Activated T-helper 1 cell treated with anti-CD3 and anti-CD28 coated beads, Interleukin-12 subunit alpha, Interleukin-12 subunit beta, Interleukin-2, Interleukin-4 antibody, amounts not matched to agents 30 ng/mL and 10 ng/mL and 1 ng/mL, durations not matched to agents 14 hours and 24 hours and 36 hours (primary cell): ENCODE data around the gene NEK11. TPM values are rescaled to one million over a fixed set of nuclear protein-coding genes. Genes with fewer than 3 reads are reported as not detected.

Source experiments
- DNase-seq: peaks from one replicate; pipeline ENCODE4 v3.0.0; 2021; ENCODE audit warnings: low spot score
- H3K27ac Mint-ChIP-seq: one replicate; pipeline ENCODE4 v1.8.0; 2021; ENCODE audit warnings: mild to moderate bottlenecking, mixed read lengths
- H3K27me3 Mint-ChIP-seq: one replicate; pipeline ENCODE4 v1.8.0; 2022; ENCODE audit warnings: mild to moderate bottlenecking, moderate library complexity, mixed read lengths; ENCODE audit not compliant: insufficient read depth
- H3K36me3 Mint-ChIP-seq: one replicate; pipeline ENCODE4 v1.8.0; 2021; ENCODE audit warnings: low read depth, mixed read lengths
- H3K4me1 Mint-ChIP-seq: one replicate; pipeline ENCODE4 v1.8.0; 2021; ENCODE audit warnings: low read depth, mixed read lengths
- H3K4me3 Mint-ChIP-seq: one replicate; pipeline ENCODE4 v1.8.0; 2021; ENCODE audit warnings: mild to moderate bottlenecking, moderate library complexity, mixed read lengths
- H3K9me3 Mint-ChIP-seq: one replicate; pipeline ENCODE4 v1.8.0; 2021; ENCODE audit warnings: mixed read lengths
- intact Hi-C: fragments of 100-400 bp; cut with micrococcal nuclease; formaldehyde crosslinking; loops from one replicate; pipeline ENCODE4 v1.15.1; 2024
- total RNA-seq: library from RNA; stranded (reverse); gene quantifications from 2 replicates; pipeline ENCODE4 v1.2.3, GENCODE V29; 2022

NEK11 gene, protein sequence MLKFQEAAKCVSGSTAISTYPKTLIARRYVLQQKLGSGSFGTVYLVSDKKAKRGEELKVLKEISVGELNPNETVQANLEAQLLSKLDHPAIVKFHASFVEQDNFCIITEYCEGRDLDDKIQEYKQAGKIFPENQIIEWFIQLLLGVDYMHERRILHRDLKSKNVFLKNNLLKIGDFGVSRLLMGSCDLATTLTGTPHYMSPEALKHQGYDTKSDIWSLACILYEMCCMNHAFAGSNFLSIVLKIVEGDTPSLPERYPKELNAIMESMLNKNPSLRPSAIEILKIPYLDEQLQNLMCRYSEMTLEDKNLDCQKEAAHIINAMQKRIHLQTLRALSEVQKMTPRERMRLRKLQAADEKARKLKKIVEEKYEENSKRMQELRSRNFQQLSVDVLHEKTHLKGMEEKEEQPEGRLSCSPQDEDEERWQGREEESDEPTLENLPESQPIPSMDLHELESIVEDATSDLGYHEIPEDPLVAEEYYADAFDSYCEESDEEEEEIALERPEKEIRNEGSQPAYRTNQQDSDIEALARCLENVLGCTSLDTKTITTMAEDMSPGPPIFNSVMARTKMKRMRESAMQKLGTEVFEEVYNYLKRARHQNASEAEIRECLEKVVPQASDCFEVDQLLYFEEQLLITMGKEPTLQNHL
- 0.51 and 1.2 TPM in 2 replicates for total RNA-seq

GRCh38 chr3:131026321-131027151 lies at the start of gene NEK11, which contains the start of gene ASTE1:
Gene NEK11 (plus strand): TSS chr3:131026877. CDS start chr3:131029709, 2,832 bp downstream.
Gene ASTE1 (minus strand): TSS chr3:131026825. CDS start chr3:131025306, 1,519 bp downstream.
- intact Hi-C loops, result loop anchor here (1.0 to 5.0 kb wide), 8 partner anchors 16 to 1391 kb away; partner anchors contain the start of genes DNAJC13, NUDT16 and PIK3R4
- H3K27ac Mint-ChIP-seq, result peak within 1 kb of the TSS; percentile 94
- no peaks in the 10 kb centered on the region for H3K27me3 Mint-ChIP-seq
- peak; percentile 88 for DNase-seq
- no peaks in the 10 kb centered on the region for H3K9me3 Mint-ChIP-seq
- H3K4me3 Mint-ChIP-seq, result peak within 1 kb of the TSS; percentile 91
- peaks cover 47% of the 10 kb centered on the region for H3K4me1 Mint-ChIP-seq
- peaks cover 20% of the 10 kb centered on the region for H3K36me3 Mint-ChIP-seq

GRCh38 chr3:130979117-130979516 lies 47.6 kb upstream of the NEK11 start:
- Mint-ChIP-seq H3K27ac (no peak overlapping the region), H3K36me3 (peaks cover 25% of the 10 kb centered on the region)
- intact Hi-C loops, result no loop called here

DNA sequence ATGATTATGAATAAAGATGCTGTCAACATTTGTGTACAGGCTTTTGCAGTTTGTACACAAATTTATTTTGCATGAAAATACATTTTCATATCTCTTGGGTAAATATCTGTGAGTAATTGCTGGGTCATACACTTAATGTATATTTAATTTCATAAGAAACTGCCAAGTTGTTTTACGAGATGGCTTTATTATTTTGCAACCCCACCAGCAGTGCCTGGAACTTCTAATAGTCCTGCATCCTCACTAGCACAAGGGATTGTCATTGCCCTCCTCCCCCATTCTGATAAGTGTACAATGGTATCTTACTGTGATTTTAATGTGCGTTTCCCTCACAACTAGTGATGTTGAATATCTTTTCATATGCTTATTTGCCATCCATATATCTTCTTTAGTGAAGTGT lies 45.2 kb upstream of the NEK11 start:
- Mint-ChIP-seq H3K36me3 (peaks cover 22% of the 10 kb centered on the region), H3K4me3 (no peak overlapping the region), H3K4me1 (no peaks in the 10 kb centered on the region)

More at GRCh38 chr3:130979117-130979516, 47.6 kb upstream of the NEK11 start:
- Mint-ChIP-seq H3K4me1 (no peaks in the 10 kb centered on the region), H3K4me3 (no peak overlapping the region), H3K9me3 (no peaks in the 10 kb centered on the region), H3K27me3 (no peaks in the 10 kb centered on the region)
- no peak for DNase-seq

GRCh38 chr3:130990282-130990681 lies 36.4 kb upstream of the NEK11 start:
- H3K27ac Mint-ChIP-seq, result no peak overlapping the region
- no peak overlapping the region for H3K4me3 Mint-ChIP-seq
- DNase-seq, result no peak
- H3K4me1 Mint-ChIP-seq, result no peaks in the 10 kb centered on the region
- H3K36me3 Mint-ChIP-seq, result peaks cover 23% of the 10 kb centered on the region
- peaks cover 3% of the 10 kb centered on the region for H3K9me3 Mint-ChIP-seq
- intact Hi-C loops, result no loop called here
- no peaks in the 10 kb centered on the region for H3K27me3 Mint-ChIP-seq

More for the DNA sequence above, 45.2 kb upstream of the NEK11 start:
- Mint-ChIP-seq H3K9me3 (no peaks in the 10 kb centered on the region), H3K27ac (no peak overlapping the region), H3K27me3 (no peaks in the 10 kb centered on the region)
- DNase-seq, result no peak
- intact Hi-C loops, result no loop called here

DNA sequence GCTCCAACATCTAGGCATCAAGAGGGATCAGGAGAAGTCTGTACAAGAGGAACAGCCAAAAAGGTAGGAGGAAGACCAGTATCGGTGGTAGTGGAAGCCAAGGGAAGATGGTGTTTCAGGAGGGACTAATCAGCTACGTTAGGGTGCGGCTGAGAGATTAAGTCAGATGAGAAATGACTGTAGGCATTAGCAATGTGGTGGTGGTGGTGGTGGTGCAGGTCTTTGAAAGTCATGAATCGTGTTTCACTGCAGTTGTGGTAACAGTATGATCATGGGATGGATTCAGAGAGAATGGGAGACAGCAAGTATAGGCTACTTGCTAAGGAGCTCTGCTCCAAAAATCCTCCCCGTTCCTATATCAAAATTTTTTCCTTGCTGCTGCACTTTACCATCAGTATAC lies 35.6 kb upstream of the NEK11 start:
- Mint-ChIP-seq H3K27ac (no peak overlapping the region), H3K9me3 (peaks cover 3% of the 10 kb centered on the region), H3K36me3 (peaks cover 19% of the 10 kb centered on the region), H3K27me3 (no peaks in the 10 kb centered on the region), H3K4me1 (no peaks in the 10 kb centered on the region), H3K4me3 (no peak overlapping the region)
- intact Hi-C loops, result no loop called here
- no peak for DNase-seq

GRCh38 chr3:130992344-130992743 lies 34.3 kb upstream of the NEK11 start:
- H3K4me3 Mint-ChIP-seq, result no peak overlapping the region
- H3K27me3 Mint-ChIP-seq, result no peaks in the 10 kb centered on the region
- peaks cover 3% of the 10 kb centered on the region for H3K9me3 Mint-ChIP-seq
- DNase-seq, result no peak
- no peaks in the 10 kb centered on the region for H3K4me1 Mint-ChIP-seq
- no peak overlapping the region for H3K27ac Mint-ChIP-seq
- intact Hi-C loops, result no loop called here
- peaks cover 22% of the 10 kb centered on the region for H3K36me3 Mint-ChIP-seq

GRCh38 chr3:130997289-130997688 lies 29.4 kb upstream of the NEK11 start:
- no peak for DNase-seq
- no peak overlapping the region for H3K4me3 Mint-ChIP-seq
- H3K4me1 Mint-ChIP-seq, result no peaks in the 10 kb centered on the region
- intact Hi-C loops, result no loop called here
- H3K27me3 Mint-ChIP-seq, result no peaks in the 10 kb centered on the region
- no peak overlapping the region for H3K27ac Mint-ChIP-seq
- H3K36me3 Mint-ChIP-seq, result peaks cover 15% of the 10 kb centered on the region
- H3K9me3 Mint-ChIP-seq, result no peaks in the 10 kb centered on the region

GRCh38 chr3:131001071-131001470 lies 25.6 kb upstream of the NEK11 start:
- H3K4me1 Mint-ChIP-seq, result peaks cover 29% of the 10 kb centered on the region

DNA sequence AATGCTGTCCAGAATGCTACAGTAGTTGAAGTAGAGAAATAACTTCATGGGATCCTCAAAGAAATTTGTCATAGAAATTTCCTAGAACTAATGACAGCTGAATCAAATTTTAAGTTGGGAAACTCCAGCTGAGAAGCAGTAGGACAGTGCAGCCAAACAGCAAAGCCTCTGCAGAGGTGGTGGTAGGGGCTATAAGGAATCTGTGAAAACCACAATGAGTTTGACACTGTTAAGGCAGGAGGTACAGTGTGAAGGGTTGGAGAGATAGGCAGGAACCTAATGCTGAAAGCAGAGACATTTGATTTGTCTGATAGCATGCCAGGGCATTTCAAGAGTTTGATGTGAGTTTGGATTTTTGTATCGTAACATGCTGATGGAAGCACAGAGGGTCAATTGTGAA lies 22.1 kb upstream of the NEK11 start:
- no peak overlapping the region for H3K4me3 Mint-ChIP-seq
- no peaks in the 10 kb centered on the region for H3K9me3 Mint-ChIP-seq
- intact Hi-C loops, result loop anchor here (2.0 kb wide), 1 partner anchor 14 kb away; no protein-coding TSS in a partner anchor
- H3K27ac Mint-ChIP-seq, result peak overlapping the region; percentile 21
- DNase-seq, result no peak
- H3K27me3 Mint-ChIP-seq, result no peaks in the 10 kb centered on the region
- peaks cover 29% of the 10 kb centered on the region for H3K4me1 Mint-ChIP-seq
- H3K36me3 Mint-ChIP-seq, result peaks cover 35% of the 10 kb centered on the region

More at GRCh38 chr3:131001071-131001470, 25.6 kb upstream of the NEK11 start:
- no peaks in the 10 kb centered on the region for H3K27me3 Mint-ChIP-seq
- peaks cover 31% of the 10 kb centered on the region for H3K36me3 Mint-ChIP-seq
- H3K27ac Mint-ChIP-seq, result no peak overlapping the region
- intact Hi-C loops, result no loop called here
- no peak for DNase-seq
- no peak overlapping the region for H3K4me3 Mint-ChIP-seq
- no peaks in the 10 kb centered on the region for H3K9me3 Mint-ChIP-seq

DNA sequence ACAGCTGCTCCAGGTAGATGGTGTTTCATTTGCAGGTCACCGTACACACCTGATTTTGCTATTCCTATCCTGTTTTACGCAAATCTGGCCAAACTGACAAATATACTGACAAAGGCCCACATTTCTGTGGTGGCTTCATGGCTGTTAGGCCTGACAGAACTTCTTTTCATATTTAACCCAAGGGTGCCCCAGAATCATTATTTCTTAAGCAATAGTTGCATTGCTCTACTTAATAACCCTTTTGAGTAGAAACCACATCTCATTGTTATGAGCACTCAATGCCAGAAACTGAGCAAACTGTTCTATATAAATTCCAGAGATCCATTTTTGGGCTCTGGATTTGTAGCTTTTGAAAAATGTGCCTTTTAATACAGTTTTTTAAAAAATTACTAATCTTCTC lies 19.4 kb upstream of the NEK11 start:
- Mint-ChIP-seq H3K27ac (no peak overlapping the region), H3K9me3 (no peaks in the 10 kb centered on the region), H3K4me1 (peaks cover 29% of the 10 kb centered on the region), H3K27me3 (no peaks in the 10 kb centered on the region), H3K36me3 (peaks cover 37% of the 10 kb centered on the region), H3K4me3 (no peak overlapping the region)
- DNase-seq, result no peak
- intact Hi-C loops, result no loop called here

- Mint-ChIP-seq H3K36me3 (peaks cover 37% of the 10 kb centered on the region), H3K27me3 (no peaks in the 10 kb centered on the region), H3K9me3 (no peaks in the 10 kb centered on the region), H3K4me1 (peaks cover 29% of the 10 kb centered on the region), H3K4me3 (no peak overlapping the region), H3K27ac (no peak overlapping the region)
- DNase-seq, result no peak
- intact Hi-C loops, result no loop called here
These were observed 18.9 kb upstream of the NEK11 start for GRCh38 chr3:131007782-131008181.

DNA sequence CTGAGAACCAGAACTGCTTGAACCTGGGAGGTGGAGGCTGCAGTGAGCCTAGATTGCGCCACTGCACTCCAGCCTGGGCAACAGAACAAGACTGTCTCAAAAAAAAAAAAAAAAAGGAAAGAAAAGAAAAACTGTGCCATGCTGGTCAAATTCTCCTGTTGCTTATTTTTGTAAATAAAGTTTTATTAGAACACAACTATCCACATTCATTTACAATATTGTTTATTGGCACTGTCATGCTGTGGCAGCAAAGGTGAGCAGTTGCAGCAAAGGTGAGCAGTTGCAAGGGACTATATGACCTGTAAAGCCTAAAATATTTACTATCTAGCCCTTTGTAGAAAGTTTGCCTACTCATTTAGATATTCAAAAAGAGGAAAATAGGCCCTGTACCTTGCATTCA lies 18.4 kb upstream of the NEK11 start:
- H3K4me1 Mint-ChIP-seq, result peaks cover 26% of the 10 kb centered on the region
- no peak overlapping the region for H3K4me3 Mint-ChIP-seq
- H3K9me3 Mint-ChIP-seq, result no peaks in the 10 kb centered on the region
- no peaks in the 10 kb centered on the region for H3K27me3 Mint-ChIP-seq
- peaks cover 41% of the 10 kb centered on the region for H3K36me3 Mint-ChIP-seq
- intact Hi-C loops, result no loop called here
- DNase-seq, result no peak
- H3K27ac Mint-ChIP-seq, result no peak overlapping the region
